ENCODE results near the gene RASA3.
A peak's percentile ranks its signal among the peaks of the same experiment; 100 is the strongest.
"Not testable (repeated sequence)": the region's sequence is repeated elsewhere in the genome, so short reads cannot be mapped to it uniquely, and the experiment has no call there.

The RASA3 gene

DNA sequence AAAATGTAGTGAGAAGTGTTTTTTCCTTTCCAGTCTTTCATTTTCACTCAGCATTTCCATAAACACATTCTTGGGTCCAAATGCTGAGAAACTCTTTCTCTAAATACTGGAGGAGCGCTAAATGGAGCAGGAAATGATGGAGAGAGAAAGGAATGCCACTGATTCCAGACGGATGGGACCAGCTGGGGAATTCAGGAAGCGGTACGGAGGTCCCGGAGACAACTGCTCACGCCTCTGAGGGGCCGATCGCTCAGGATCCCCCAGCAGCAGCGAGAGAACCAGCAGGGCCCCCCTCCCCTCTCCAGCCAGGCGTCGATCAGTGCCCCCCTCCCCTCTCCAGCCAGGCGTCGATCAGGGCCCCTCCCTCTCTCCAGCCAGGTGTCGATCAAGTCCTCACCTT lies 13.2 kb downstream of the RASA3 start:
- Histone ChIP-seq H3K4me3 (ENCODE audit: low read length) (no peak overlapping the region), H3K9me3 (ENCODE audit: control insufficient read depth, low read length) (no peaks in the 10 kb centered on the region), H3K4me1 (ENCODE audit: control insufficient read depth, insufficient read depth, low read length) (peaks cover 24% of the 10 kb centered on the region), H3K27me3 (ENCODE audit: control insufficient read depth, insufficient read depth, low read length) (peaks cover 3% of the 10 kb centered on the region), H3K9ac (ENCODE audit: low read length) (no peak overlapping the region), H3K36me3 (ENCODE audit: control insufficient read depth, insufficient read depth, low read length) (no peaks in the 10 kb centered on the region)

DNA sequence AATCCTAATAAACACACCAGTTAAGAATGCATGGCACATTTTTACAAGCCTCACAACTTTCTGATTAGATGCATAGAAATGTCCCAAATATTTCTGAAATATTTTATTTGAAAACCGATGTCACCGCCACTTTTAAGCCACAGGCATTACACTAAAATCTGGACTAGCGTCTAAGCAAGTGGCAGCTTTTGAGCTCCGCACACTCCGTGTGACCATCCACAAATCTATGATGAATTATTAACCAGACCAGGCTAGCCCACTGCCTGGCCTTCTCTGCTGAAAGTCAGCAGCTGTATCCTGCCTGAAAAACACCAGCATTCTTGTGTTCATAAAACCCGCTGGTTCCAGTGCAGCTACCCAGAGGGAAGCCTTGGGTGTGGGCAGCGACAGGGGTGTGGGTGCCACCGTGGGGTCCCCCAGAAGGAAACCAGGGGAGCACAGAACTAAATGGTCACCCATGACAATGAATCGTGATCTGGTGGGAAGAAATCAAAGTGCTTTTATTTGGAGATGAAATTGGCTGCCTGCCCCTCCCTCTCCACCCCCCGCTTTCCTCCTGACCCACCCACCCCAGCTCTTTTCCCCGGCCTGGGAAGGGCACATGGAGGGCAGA lies 13.8 kb downstream of the RASA3 start:
- H3K4me1 ChIP-seq (ENCODE audit: control insufficient read depth, insufficient read depth, low read length), result peaks cover 24% of the 10 kb centered on the region
- peak overlapping the region; percentile 39 for H3K9ac ChIP-seq (ENCODE audit: low read length)
- H3K36me3 ChIP-seq (ENCODE audit: control insufficient read depth, insufficient read depth, low read length), result no peaks in the 10 kb centered on the region
- peaks cover 3% of the 10 kb centered on the region for H3K27me3 ChIP-seq (ENCODE audit: control insufficient read depth, insufficient read depth, low read length)
- no peaks in the 10 kb centered on the region for H3K9me3 ChIP-seq (ENCODE audit: control insufficient read depth, low read length)
- no peak overlapping the region for H3K4me3 ChIP-seq (ENCODE audit: low read length)

DNA sequence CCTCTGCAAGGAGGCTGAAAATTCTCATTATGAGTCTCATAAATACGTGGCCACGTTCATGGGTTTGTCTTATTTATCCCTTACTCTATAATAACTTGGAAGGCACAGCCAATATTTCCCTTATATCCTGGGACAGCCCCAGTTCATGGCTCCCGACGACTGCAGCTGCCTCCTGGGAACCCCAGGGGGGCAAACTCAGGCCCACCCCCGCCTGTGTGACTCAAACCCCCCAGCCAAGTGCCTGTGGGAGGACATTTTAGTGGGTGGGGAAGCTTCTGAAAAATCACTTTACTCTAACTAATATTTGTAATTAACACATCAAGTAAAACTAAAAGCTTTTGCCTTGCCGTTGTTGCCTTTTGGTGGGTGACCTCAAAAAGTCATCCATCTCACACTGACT lies 14.3 kb downstream of the RASA3 start:
- Histone ChIP-seq H3K4me3 (ENCODE audit: low read length) (no peak overlapping the region), H3K9me3 (ENCODE audit: control insufficient read depth, low read length) (no peaks in the 10 kb centered on the region), H3K4me1 (ENCODE audit: control insufficient read depth, insufficient read depth, low read length) (peaks cover 24% of the 10 kb centered on the region), H3K9ac (ENCODE audit: low read length) (peak overlapping the region; percentile 17), H3K27me3 (ENCODE audit: control insufficient read depth, insufficient read depth, low read length) (peaks cover 3% of the 10 kb centered on the region), H3K36me3 (ENCODE audit: control insufficient read depth, insufficient read depth, low read length) (no peaks in the 10 kb centered on the region)

DNA sequence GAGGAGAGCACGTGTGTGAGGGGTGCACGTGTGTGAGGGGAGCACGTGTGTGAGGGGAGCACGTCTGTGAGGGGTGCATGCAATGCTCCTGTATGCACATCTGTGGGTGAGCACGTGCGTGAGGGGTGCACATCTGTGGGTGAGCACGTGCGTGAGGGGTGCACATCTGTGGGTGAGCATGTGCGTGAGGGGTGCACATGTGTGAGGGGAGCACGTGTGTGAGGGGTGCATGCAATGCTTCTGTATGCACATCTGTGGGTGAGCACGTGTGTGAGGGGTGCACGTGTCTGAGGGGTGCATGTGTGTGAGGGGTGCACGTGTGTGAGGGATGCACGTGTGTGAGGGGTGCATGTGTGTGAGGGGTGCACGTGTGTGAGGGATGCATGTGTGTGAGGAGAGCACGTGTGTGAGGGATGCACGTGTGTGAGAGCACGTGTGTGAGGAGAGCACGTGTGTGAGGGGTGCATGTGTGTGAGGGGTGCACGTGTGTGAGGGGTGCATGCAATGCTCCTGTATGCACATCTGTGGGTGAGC lies 15.0 kb downstream of the RASA3 start:
- H3K4me3 ChIP-seq (ENCODE audit: low read length); H3K27me3 ChIP-seq (ENCODE audit: control insufficient read depth, insufficient read depth, low read length); H3K9ac ChIP-seq (ENCODE audit: low read length); H3K9me3 ChIP-seq (ENCODE audit: control insufficient read depth, low read length); H3K36me3 ChIP-seq (ENCODE audit: control insufficient read depth, insufficient read depth, low read length): not testable (repeated sequence)
- peaks cover 24% of the 10 kb centered on the region for H3K4me1 ChIP-seq (ENCODE audit: control insufficient read depth, insufficient read depth, low read length)

DNA sequence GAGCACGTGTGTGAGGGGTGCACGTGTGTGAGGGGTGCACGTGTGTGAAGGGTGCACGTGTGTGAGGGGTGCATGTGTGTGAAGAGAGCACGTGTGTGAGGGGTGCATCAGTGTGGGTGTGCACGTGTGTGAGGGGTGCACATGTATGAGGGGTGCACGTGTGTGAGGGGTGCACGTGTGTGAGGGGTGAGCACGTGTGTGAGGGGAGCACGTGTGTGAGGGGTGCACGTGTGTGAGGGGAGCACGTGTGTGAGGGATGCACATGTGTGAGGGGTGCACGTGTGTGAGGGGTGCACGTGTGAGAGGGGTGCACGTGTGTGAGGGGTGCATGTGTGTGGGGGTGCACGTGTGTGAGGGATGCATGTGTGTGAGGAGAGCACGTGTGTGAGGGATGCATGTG lies 15.7 kb downstream of the RASA3 start:
- H3K9me3 ChIP-seq (ENCODE audit: control insufficient read depth, low read length), result no peaks in the 10 kb centered on the region
- H3K27me3 ChIP-seq (ENCODE audit: control insufficient read depth, insufficient read depth, low read length), result peaks cover 3% of the 10 kb centered on the region
- no peaks in the 10 kb centered on the region for H3K36me3 ChIP-seq (ENCODE audit: control insufficient read depth, insufficient read depth, low read length)
- H3K9ac ChIP-seq (ENCODE audit: low read length), result no peak overlapping the region
- no peak overlapping the region for H3K4me3 ChIP-seq (ENCODE audit: low read length)
- H3K4me1 ChIP-seq (ENCODE audit: control insufficient read depth, insufficient read depth, low read length), result peaks cover 24% of the 10 kb centered on the region

DNA sequence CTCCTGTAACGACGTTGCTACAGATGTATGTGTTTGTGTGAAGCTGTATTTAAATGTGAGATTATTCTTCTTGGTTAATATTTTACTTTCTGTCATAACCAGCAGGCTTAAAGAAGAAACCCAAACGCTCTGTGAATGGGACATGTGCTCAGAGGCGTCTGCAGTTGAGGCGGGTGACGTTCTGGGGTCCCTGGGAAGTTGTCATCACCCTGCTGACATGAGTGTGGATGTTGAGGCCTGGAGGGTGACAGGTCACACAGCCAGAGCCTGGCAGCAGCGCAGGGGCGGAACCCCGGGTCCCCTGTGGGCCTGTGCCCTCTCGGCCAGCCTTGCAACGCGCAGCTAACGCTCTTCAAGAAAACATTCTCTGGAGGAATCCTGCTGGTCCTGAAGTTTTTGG lies 16.6 kb downstream of the RASA3 start:
- Histone ChIP-seq H3K27me3 (ENCODE audit: control insufficient read depth, insufficient read depth, low read length) (peaks cover 3% of the 10 kb centered on the region), H3K4me3 (ENCODE audit: low read length) (no peak overlapping the region), H3K9me3 (ENCODE audit: control insufficient read depth, low read length) (no peaks in the 10 kb centered on the region), H3K4me1 (ENCODE audit: control insufficient read depth, insufficient read depth, low read length) (peaks cover 23% of the 10 kb centered on the region), H3K36me3 (ENCODE audit: control insufficient read depth, insufficient read depth, low read length) (no peaks in the 10 kb centered on the region), H3K9ac (ENCODE audit: low read length) (no peak overlapping the region)

DNA sequence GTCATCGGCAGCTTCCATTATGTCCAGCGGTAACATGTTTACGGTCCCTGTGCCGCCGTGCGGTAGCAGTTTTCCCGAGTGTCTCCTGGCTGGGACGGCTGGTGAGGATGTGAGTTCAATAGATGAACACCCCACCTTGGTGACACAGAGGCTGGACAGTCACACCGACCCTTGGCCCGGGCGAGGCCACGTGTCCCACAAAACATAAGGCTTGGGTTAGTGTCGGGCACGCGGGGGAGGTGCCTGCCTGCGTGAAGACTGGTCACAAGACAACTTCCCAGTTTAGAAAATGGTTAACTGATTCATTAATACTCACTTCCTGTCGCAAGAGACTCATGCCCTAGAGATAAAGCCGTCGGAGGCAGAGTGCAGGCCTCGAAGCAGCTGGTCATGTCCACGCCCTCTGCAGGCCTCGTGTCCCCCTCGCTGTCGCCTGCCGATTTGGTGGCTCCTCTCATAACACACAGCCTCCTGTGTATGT lies 17.2 kb downstream of the RASA3 start:
- H3K4me1 ChIP-seq (ENCODE audit: control insufficient read depth, insufficient read depth, low read length), result peaks cover 18% of the 10 kb centered on the region
- H3K36me3 ChIP-seq (ENCODE audit: control insufficient read depth, insufficient read depth, low read length), result no peaks in the 10 kb centered on the region
- no peak overlapping the region for H3K9ac ChIP-seq (ENCODE audit: low read length)
- no peaks in the 10 kb centered on the region for H3K27me3 ChIP-seq (ENCODE audit: control insufficient read depth, insufficient read depth, low read length)
- no peaks in the 10 kb centered on the region for H3K9me3 ChIP-seq (ENCODE audit: control insufficient read depth, low read length)
- H3K4me3 ChIP-seq (ENCODE audit: low read length), result no peak overlapping the region

DNA sequence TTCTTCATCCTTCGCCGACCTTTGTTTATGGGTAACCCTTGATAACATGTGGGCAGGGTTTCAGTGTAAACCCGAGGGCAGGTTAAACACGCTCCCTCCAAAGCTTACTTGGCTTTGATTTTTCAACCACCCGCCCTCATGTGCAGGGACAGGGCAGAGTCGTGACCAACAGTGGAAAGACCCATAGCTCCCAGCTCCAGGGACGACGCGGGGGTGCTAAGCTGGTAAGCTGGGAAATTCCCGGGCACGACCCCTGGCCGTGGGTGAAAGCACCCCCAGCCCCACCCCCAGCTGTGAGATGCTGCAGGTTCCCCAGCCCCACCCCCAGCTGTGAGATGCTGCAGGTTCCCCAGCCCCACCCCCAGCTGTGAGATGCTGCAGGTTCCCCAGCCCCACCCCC lies 17.8 kb downstream of the RASA3 start:
- H3K36me3 ChIP-seq (ENCODE audit: control insufficient read depth, insufficient read depth, low read length); H3K4me3 ChIP-seq (ENCODE audit: low read length); H3K9ac ChIP-seq (ENCODE audit: low read length); H3K9me3 ChIP-seq (ENCODE audit: control insufficient read depth, low read length); H3K27me3 ChIP-seq (ENCODE audit: control insufficient read depth, insufficient read depth, low read length): not testable (repeated sequence)
- peaks cover 18% of the 10 kb centered on the region for H3K4me1 ChIP-seq (ENCODE audit: control insufficient read depth, insufficient read depth, low read length)

DNA sequence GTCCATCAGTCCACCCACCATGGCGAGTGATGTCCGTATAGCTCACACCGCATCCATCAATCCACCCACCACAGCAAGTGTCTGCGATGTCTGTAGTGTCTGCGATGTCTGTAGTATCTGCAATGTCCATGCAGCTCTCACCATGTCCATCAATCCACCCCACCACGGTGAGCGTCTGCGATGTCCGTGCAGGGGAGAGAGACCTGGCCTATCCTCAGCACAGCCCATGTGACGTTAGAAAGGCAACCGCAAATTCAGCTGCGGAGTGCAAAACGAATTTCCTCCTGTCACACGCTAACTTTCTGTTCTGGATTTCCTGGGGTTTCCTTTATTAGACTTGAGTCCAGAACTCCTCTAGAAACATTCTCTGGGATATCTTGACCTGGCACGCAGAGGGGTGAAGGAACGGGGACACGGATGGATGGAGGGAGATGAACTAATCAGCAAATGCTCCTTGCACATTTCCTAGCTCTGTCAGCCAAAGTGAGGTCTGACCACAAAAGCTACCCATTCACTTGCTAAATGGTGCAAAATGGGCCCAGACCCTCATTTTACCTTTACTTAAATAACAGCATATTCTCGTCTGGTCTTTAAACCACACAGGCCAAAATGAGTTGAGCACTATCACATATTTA lies 18.3 kb downstream of the RASA3 start:
- Histone ChIP-seq H3K4me3 (ENCODE audit: low read length) (no peak overlapping the region), H3K27me3 (ENCODE audit: control insufficient read depth, insufficient read depth, low read length) (no peaks in the 10 kb centered on the region), H3K4me1 (ENCODE audit: control insufficient read depth, insufficient read depth, low read length) (peaks cover 16% of the 10 kb centered on the region), H3K9ac (ENCODE audit: low read length) (no peak overlapping the region), H3K9me3 (ENCODE audit: control insufficient read depth, low read length) (no peaks in the 10 kb centered on the region), H3K36me3 (ENCODE audit: control insufficient read depth, insufficient read depth, low read length) (no peaks in the 10 kb centered on the region)

DNA sequence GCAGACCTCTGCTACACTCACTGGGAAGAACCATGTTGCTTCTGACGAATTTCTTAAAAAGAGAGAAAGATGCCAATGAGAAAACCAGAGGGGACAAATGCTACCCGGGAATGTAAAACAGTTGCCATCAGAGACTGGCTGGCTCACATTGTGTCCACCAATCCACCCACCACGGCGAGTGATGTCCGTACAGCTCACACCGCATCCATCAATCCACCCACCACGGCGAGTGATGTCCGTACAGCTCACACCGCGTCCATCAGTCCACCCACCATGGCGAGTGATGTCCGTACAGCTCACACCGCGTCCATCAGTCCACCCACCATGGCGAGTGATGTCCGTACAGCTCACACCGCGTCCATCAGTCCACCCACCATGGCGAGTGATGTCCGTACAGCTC lies 19.0 kb downstream of the RASA3 start:
- H3K4me1 ChIP-seq (ENCODE audit: control insufficient read depth, insufficient read depth, low read length); H3K4me3 ChIP-seq (ENCODE audit: low read length); H3K9me3 ChIP-seq (ENCODE audit: control insufficient read depth, low read length); H3K9ac ChIP-seq (ENCODE audit: low read length); H3K36me3 ChIP-seq (ENCODE audit: control insufficient read depth, insufficient read depth, low read length); H3K27me3 ChIP-seq (ENCODE audit: control insufficient read depth, insufficient read depth, low read length): not testable (repeated sequence)

DNA sequence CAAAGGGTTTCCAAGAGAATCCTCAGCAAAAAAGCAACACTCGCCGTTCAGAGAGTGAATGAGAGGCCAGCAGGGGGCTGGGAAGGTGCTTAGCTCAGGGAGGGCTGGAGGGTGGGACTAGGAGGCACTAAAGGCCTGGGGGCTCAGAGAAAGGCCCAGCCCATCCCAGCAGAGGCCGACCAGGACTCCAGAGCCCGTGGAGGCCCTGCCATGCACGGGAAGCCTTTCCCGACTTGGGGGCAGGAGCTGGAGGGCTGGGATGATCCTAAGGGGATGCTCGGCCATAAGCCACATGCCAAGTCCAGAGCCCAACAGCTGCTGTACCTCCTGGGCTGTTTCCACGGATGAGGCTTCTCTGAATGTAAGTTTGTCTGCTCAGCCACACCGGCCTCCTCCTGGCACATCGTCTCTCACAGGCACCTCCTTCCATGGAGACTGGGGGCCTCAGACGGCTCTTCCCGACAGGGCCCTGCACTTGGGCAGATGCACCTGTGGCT lies 19.5 kb downstream of the RASA3 start:
- Histone ChIP-seq H3K9me3 (ENCODE audit: control insufficient read depth, low read length) (no peaks in the 10 kb centered on the region), H3K27me3 (ENCODE audit: control insufficient read depth, insufficient read depth, low read length) (no peaks in the 10 kb centered on the region), H3K9ac (ENCODE audit: low read length) (no peak overlapping the region), H3K4me1 (ENCODE audit: control insufficient read depth, insufficient read depth, low read length) (peaks cover 5% of the 10 kb centered on the region), H3K4me3 (ENCODE audit: low read length) (no peak overlapping the region), H3K36me3 (ENCODE audit: control insufficient read depth, insufficient read depth, low read length) (no peaks in the 10 kb centered on the region)

DNA sequence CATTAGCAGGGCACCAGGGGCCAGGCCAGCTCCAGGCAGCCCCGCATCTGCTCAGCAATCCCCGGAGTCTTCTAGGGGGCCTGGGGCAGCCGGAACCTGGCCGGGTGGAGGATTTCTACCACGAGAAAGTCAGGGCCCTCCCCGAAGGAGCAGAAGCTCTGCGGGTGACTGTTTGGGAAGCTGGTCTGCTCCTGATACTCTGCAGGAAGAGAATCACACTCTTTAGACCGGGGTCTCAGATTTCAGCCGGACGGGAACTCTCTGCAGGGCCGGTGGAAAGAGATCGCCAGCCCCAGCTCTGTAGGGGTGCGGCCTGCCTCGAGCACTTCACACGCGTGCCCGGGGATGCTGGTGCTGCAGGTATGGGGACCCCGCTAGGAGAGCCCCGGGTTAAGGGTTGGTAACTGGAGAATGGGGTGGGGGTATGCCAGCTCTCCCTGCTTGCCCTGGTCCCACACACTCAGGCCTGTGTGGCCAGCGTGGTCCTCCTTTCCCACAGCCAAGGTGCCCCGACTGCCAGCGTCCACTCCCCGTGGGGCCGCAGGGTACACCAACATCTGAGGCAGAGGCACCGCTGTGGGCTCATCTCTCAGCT lies 20.1 kb downstream of the RASA3 start:
- no peaks in the 10 kb centered on the region for H3K9me3 ChIP-seq (ENCODE audit: control insufficient read depth, low read length)

More for the DNA sequence above, 20.1 kb downstream of the RASA3 start:
- no peaks in the 10 kb centered on the region for H3K27me3 ChIP-seq (ENCODE audit: control insufficient read depth, insufficient read depth, low read length)
- no peak overlapping the region for H3K4me3 ChIP-seq (ENCODE audit: low read length)
- peaks cover 5% of the 10 kb centered on the region for H3K4me1 ChIP-seq (ENCODE audit: control insufficient read depth, insufficient read depth, low read length)
- no peak overlapping the region for H3K9ac ChIP-seq (ENCODE audit: low read length)
- H3K36me3 ChIP-seq (ENCODE audit: control insufficient read depth, insufficient read depth, low read length), result no peaks in the 10 kb centered on the region

All from mucosa of stomach (tissue), 1 donor.